NCI-H524 (cell line): ENCODE data around the gene ALOX15.
"Not testable (repeated sequence)": the region's sequence is repeated elsewhere in the genome, so short reads cannot be mapped to it uniquely, and the experiment has no call there.

Source experiments
- DNase-seq, 2 experiments: peaks; one replicate each; lab custom pipeline; 2025; lab: John Stamatoyannopoulos, UW

The ALOX15 gene

GRCh38 chr17:4592240-4593005 lies 49.1 kb downstream of the ALOX15 start:
- DNase-seq, result no peak

GRCh38 chr17:4591529-4591928 lies 49.9 kb downstream of the ALOX15 start:
- peak in 1 of 2 experiments; percentile 35 for DNase-seq

- DNase-seq, result peak; percentile 45 to 52
Observed at GRCh38 chr17:4590981-4591453, 50.5 kb downstream of the ALOX15 start.

- DNase-seq, result not testable (repeated sequence)
Observed at GRCh38 chr17:4590042-4590441, 51.4 kb downstream of the ALOX15 start.

GRCh38 chr17:4588898-4589625 lies 52.4 kb downstream of the ALOX15 start:
- no peak for DNase-seq

- DNase-seq, result no peak
Observed at GRCh38 chr17:4588391-4588790, 53.1 kb downstream of the ALOX15 start.

- no peak for DNase-seq
Observed at GRCh38 chr17:4587803-4588202, 53.7 kb downstream of the ALOX15 start.

- DNase-seq, result no peak
Observed at GRCh38 chr17:4587195-4587594, 54.3 kb downstream of the ALOX15 start.

- DNase-seq, result no peak
Observed at GRCh38 chr17:4586043-4586442, 55.4 kb downstream of the ALOX15 start.

GRCh38 chr17:4585638-4585994 lies 55.9 kb downstream of the ALOX15 start:
- peak in 1 of 2 experiments; percentile 6 for DNase-seq

- no peak for DNase-seq
Observed at GRCh38 chr17:4584917-4585637, 56.4 kb downstream of the ALOX15 start.

- peak; percentile 9 to 59 for DNase-seq
Observed at GRCh38 chr17:4584101-4584916, 57.2 kb downstream of the ALOX15 start, which contains the start of gene SMTNL2. TSS of gene SMTNL2 (plus strand) at chr17:4584529. CDS start at chr17:4584606, 77 bp downstream.

- DNase-seq, result peak; percentile 45 to 74
Observed at GRCh38 chr17:4583782-4584100, 57.7 kb downstream of the ALOX15 start.

- no peak for DNase-seq
Observed at GRCh38 chr17:4583206-4583605, 58.3 kb downstream of the ALOX15 start.

GRCh38 chr17:4582691-4583090 lies 58.8 kb downstream of the ALOX15 start:
- no peak for DNase-seq

GRCh38 chr17:4582101-4582501 lies 59.4 kb downstream of the ALOX15 start:
- DNase-seq, result no peak
